ENCODE measurements around the gene ADGRD1. TPM values are rescaled to one million over a fixed set of nuclear protein-coding genes. Genes with fewer than 3 reads are reported as not detected.

ADGRD1 gene
- total RNA-seq, 1 experiment from 2014 or later, result 0.77 TPM

GRCh38 chr12:130976171-130976720 lies 22.5 kb downstream of the ADGRD1 start (continued):
- TF ChIP-seq ARID4B (CRISPR knock-in tag; IDR thresholded peaks at IDR 0.05; ENCODE audit: borderline replicate concordance), result no peak

DNA sequence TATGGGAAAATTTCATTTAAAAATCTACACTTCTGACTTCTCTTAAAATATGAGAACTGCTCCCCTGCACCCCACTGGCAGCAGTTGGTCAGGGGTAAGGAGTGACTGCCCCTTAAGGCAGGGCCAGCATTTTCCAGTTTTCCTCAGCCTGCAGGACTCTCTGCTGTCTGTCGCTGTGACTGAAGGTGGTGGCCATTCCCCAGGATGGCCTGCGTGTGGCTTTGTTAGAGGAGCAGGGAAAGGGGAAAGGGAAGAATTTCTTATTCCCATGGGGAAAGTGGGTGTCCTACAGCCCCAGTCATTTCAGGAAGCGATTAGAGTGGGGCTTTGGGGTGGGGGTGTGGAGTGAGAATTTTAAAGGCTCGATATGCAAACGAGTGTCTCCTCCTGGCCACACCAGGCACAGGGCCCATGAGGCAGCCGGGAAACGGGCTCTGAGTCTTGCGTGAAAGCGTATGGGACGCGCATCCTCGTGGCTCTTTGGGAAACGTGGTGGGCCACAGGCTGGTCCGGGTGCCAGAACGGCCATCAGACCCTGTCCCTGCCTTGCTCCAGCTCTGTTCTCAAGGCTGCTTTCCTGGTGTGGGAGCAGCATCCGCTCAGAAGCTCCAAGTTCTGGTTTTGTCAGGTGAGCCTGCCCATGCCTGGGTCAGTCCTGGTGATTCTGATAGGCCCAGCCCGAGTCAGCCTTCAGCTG lies 23.5 kb downstream of the ADGRD1 start:
- H3K9me3 Mint-ChIP-seq, result no peaks in the 10 kb centered on the region
- ChIA-PET POLR2A (no interaction called here), CTCF (interaction anchor here (1.4 kb wide), 1 partner anchor 9 kb away, joined by 3 read pairs; no protein-coding TSS in a partner anchor)
- no peak overlapping the region for H3K27ac Mint-ChIP-seq
- no peaks in the 10 kb centered on the region for H3K27me3 Mint-ChIP-seq (ENCODE audit: low read depth)
- H3K4me1 Mint-ChIP-seq, result peaks cover 11% of the 10 kb centered on the region
- no peaks in the 10 kb centered on the region for H3K36me3 Mint-ChIP-seq
- H3K4me3 Mint-ChIP-seq, result no peak overlapping the region
- peak; percentile 28 for ATAC-seq
- no peak for DNase-seq (ENCODE audit: low spot score)
- no peak for TF ChIP-seq IRF2 (CRISPR knock-in tag; IDR thresholded peaks at IDR 0.05; ENCODE audit: borderline replicate concordance, low read depth)
- no peak for TF ChIP-seq FOXP4 (CRISPR knock-in tag; IDR thresholded peaks at IDR 0.05)
- TF ChIP-seq, protein P1, sequence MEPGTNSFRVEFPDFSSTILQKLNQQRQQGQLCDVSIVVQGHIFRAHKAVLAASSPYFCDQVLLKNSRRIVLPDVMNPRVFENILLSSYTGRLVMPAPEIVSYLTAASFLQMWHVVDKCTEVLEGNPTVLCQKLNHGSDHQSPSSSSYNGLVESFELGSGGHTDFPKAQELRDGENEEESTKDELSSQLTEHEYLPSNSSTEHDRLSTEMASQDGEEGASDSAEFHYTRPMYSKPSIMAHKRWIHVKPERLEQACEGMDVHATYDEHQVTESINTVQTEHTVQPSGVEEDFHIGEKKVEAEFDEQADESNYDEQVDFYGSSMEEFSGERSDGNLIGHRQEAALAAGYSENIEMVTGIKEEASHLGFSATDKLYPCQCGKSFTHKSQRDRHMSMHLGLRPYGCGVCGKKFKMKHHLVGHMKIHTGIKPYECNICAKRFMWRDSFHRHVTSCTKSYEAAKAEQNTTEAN (CRISPR knock-in tag; IDR thresholded peaks at IDR 0.05), result no peak
- no peak for TF ChIP-seq NFATC4 (CRISPR knock-in tag; IDR thresholded peaks at IDR 0.05)
- no peak for TF ChIP-seq NFE2L1 (CRISPR knock-in tag; IDR thresholded peaks at IDR 0.05)
- no peak for TF ChIP-seq SMAD4 (CRISPR knock-in tag; IDR thresholded peaks at IDR 0.05)
- no peak for TF ChIP-seq TEAD4 (CRISPR knock-in tag; IDR thresholded peaks at IDR 0.05)
- no peak for TF ChIP-seq FOXK1 (CRISPR knock-in tag; IDR thresholded peaks at IDR 0.05)
- TF ChIP-seq, protein P2, sequence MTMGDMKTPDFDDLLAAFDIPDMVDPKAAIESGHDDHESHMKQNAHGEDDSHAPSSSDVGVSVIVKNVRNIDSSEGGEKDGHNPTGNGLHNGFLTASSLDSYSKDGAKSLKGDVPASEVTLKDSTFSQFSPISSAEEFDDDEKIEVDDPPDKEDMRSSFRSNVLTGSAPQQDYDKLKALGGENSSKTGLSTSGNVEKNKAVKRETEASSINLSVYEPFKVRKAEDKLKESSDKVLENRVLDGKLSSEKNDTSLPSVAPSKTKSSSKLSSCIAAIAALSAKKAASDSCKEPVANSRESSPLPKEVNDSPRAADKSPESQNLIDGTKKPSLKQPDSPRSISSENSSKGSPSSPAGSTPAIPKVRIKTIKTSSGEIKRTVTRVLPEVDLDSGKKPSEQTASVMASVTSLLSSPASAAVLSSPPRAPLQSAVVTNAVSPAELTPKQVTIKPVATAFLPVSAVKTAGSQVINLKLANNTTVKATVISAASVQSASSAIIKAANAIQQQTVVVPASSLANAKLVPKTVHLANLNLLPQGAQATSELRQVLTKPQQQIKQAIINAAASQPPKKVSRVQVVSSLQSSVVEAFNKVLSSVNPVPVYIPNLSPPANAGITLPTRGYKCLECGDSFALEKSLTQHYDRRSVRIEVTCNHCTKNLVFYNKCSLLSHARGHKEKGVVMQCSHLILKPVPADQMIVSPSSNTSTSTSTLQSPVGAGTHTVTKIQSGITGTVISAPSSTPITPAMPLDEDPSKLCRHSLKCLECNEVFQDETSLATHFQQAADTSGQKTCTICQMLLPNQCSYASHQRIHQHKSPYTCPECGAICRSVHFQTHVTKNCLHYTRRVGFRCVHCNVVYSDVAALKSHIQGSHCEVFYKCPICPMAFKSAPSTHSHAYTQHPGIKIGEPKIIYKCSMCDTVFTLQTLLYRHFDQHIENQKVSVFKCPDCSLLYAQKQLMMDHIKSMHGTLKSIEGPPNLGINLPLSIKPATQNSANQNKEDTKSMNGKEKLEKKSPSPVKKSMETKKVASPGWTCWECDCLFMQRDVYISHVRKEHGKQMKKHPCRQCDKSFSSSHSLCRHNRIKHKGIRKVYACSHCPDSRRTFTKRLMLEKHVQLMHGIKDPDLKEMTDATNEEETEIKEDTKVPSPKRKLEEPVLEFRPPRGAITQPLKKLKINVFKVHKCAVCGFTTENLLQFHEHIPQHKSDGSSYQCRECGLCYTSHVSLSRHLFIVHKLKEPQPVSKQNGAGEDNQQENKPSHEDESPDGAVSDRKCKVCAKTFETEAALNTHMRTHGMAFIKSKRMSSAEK (CRISPR knock-in tag; IDR thresholded peaks at IDR 0.05; ENCODE audit: borderline replicate concordance), result no peak
- TF ChIP-seq TP53 (CRISPR knock-in tag; IDR thresholded peaks at IDR 0.05), result no peak
- no peak for TF ChIP-seq HMGA2 (CRISPR knock-in tag; IDR thresholded peaks at IDR 0.05)
- TF ChIP-seq, protein P3, sequence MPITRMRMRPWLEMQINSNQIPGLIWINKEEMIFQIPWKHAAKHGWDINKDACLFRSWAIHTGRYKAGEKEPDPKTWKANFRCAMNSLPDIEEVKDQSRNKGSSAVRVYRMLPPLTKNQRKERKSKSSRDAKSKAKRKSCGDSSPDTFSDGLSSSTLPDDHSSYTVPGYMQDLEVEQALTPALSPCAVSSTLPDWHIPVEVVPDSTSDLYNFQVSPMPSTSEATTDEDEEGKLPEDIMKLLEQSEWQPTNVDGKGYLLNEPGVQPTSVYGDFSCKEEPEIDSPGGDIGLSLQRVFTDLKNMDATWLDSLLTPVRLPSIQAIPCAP (CRISPR knock-in tag; IDR thresholded peaks at IDR 0.05), result no peak
- no peak for TF ChIP-seq CREM (CRISPR knock-in tag; IDR thresholded peaks at IDR 0.05)
- TF ChIP-seq ATF1 (CRISPR knock-in tag; IDR thresholded peaks at IDR 0.05), result no peak
- TF ChIP-seq, protein P4, sequence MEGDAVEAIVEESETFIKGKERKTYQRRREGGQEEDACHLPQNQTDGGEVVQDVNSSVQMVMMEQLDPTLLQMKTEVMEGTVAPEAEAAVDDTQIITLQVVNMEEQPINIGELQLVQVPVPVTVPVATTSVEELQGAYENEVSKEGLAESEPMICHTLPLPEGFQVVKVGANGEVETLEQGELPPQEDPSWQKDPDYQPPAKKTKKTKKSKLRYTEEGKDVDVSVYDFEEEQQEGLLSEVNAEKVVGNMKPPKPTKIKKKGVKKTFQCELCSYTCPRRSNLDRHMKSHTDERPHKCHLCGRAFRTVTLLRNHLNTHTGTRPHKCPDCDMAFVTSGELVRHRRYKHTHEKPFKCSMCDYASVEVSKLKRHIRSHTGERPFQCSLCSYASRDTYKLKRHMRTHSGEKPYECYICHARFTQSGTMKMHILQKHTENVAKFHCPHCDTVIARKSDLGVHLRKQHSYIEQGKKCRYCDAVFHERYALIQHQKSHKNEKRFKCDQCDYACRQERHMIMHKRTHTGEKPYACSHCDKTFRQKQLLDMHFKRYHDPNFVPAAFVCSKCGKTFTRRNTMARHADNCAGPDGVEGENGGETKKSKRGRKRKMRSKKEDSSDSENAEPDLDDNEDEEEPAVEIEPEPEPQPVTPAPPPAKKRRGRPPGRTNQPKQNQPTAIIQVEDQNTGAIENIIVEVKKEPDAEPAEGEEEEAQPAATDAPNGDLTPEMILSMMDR (IDR thresholded peaks at IDR 0.05), result no peak
- no peak for TF ChIP-seq ZSCAN18 (CRISPR knock-in tag; IDR thresholded peaks at IDR 0.05)
- TF ChIP-seq TEAD1 (CRISPR knock-in tag; IDR thresholded peaks at IDR 0.05), result no peak
- TF ChIP-seq ZNF138 (CRISPR knock-in tag; conservative IDR thresholded peaks at IDR 0.05), result no peak

Measured in WTC11 (cell line).